Measurements from ENCODE around the gene LRP1.

GRCh38 chr12:57237596-57237931 is 109.3 kb downstream of the LRP1 start:
- no peak for TF ChIP-seq CTCF (conservative IDR thresholded peaks at IDR 0.05; ENCODE audit: low read length)
- TF ChIP-seq EZH2phosphoT487 (IDR thresholded peaks at IDR 0.05; ENCODE audit: borderline replicate concordance, low read depth, low read length) = no peak
